Endothelial cell of umbilical vein (primary cell): ENCODE data around the gene NKX2-3.

Experiments used
- CTCF ChIP-seq, 2 donors: IDR thresholded peaks; 1 replicate in 1 of 2; 2 replicates in 1 of 2; pipeline ENCODE4 v1.5.1; 2011; ENCODE audit warnings: low read length in 2 of 2, mild to moderate bottlenecking in 2 of 2, moderate library complexity in 2 of 2, control low read depth in 1 of 2, inconsistent platforms in 1 of 2, low read depth in 1 of 2; ENCODE audit not compliant: insufficient read depth in 1 of 2; ENCODE audit errors: extremely low read depth in 1 of 2
- EZH2 ChIP-seq: IDR thresholded peaks from 2 replicates; pipeline ENCODE4 v1.6.1; 2012; ENCODE audit warnings: borderline replicate concordance, low read depth, mild to moderate bottlenecking, moderate library complexity, low read length, inconsistent platforms; ENCODE audit not compliant: severe bottlenecking
- JUN ChIP-seq: IDR thresholded peaks from 2 replicates; pipeline ENCODE4 v1.6.1; 2011; ENCODE audit warnings: borderline replicate concordance, low read depth; ENCODE audit not compliant: insufficient read length, insufficient read depth
- MAX ChIP-seq: IDR thresholded peaks from 2 replicates; pipeline ENCODE4 v1.6.1; 2011; ENCODE audit not compliant: insufficient read depth, insufficient read length
- MYC ChIP-seq: IDR thresholded peaks from one replicate; pipeline ENCODE4 v1.6.1; 2011; ENCODE audit warnings: mild to moderate bottlenecking, low read depth, low read length
- POLR2A ChIP-seq: IDR thresholded peaks from 2 replicates; pipeline ENCODE4 v1.6.1; 2012; ENCODE audit warnings: low read depth, mild to moderate bottlenecking, control low read depth, low read length

- no peak for TF ChIP-seq MYC
- TF ChIP-seq MAX: no peak
- no peak for TF ChIP-seq CTCF (IDR thresholded peaks at IDR 0.05; ENCODE audit: extremely low read depth in 1 of 2, insufficient read depth in 1 of 2, low read depth in 1 of 2, low read length in 2 of 2)
- TF ChIP-seq EZH2: no peak
- TF ChIP-seq POLR2A: no peak
- TF ChIP-seq JUN: no peak
These were observed 26.0 kb downstream of the NKX2-3 start for GRCh38 chr10:99558708-99559107.
